RKO (cell line): Measurements from ENCODE around the gene HIBADH.

ENCODE experiments used
- DNase-seq: peaks from one replicate; pipeline ENCODE4 v3.0.0-alpha.2; 2016; ENCODE audit warnings: low spot score

The HIBADH gene

GRCh38 chr7:27662490-27663205, at the start of gene HIBADH:
TSS of gene HIBADH (minus strand) at chr7:27662883. CDS start at chr7:27662788, 95 bp downstream.
- DNase-seq = peak; percentile 99

- no peak for DNase-seq
Observed at GRCh38 chr7:27712217-27712616, 49.5 kb upstream of the HIBADH start.

GRCh38 chr7:27709137-27710075, 46.7 kb upstream of the HIBADH start:
- peak; percentile 38 for DNase-seq

- no peak for DNase-seq
Observed at GRCh38 chr7:27708485-27708884, 45.8 kb upstream of the HIBADH start.

- no peak for DNase-seq
Observed at GRCh38 chr7:27705200-27705594, 42.5 kb upstream of the HIBADH start.

GRCh38 chr7:27704422-27705199, 41.9 kb upstream of the HIBADH start:
- no peak for DNase-seq

- no peak for DNase-seq
Observed at GRCh38 chr7:27703181-27703580, 40.5 kb upstream of the HIBADH start.

- DNase-seq = no peak
Observed at GRCh38 chr7:27700501-27700900, 37.8 kb upstream of the HIBADH start.

GRCh38 chr7:27699751-27700150, 37.1 kb upstream of the HIBADH start:
- DNase-seq = no peak

GRCh38 chr7:27697861-27698430, 35.3 kb upstream of the HIBADH start:
- DNase-seq = peak; percentile 12

- DNase-seq = no peak
Observed at GRCh38 chr7:27695096-27695495, 32.4 kb upstream of the HIBADH start.

- no peak for DNase-seq
Observed at GRCh38 chr7:27693794-27694193, 31.1 kb upstream of the HIBADH start.

GRCh38 chr7:27690649-27691048, 28.0 kb upstream of the HIBADH start:
- no peak for DNase-seq

- peak; percentile 26 for DNase-seq
Observed at GRCh38 chr7:27689591-27690164, 27.0 kb upstream of the HIBADH start.

- no peak for DNase-seq
Observed at GRCh38 chr7:27689150-27689549, 26.5 kb upstream of the HIBADH start.

GRCh38 chr7:27688646-27689045, 26.0 kb upstream of the HIBADH start:
- no peak for DNase-seq

GRCh38 chr7:27688056-27688455, 25.4 kb upstream of the HIBADH start:
- DNase-seq = no peak

GRCh38 chr7:27686315-27686714, 23.6 kb upstream of the HIBADH start:
- peak; percentile 45 for DNase-seq

- no peak for DNase-seq
Observed at GRCh38 chr7:27685893-27686292, 23.2 kb upstream of the HIBADH start.

GRCh38 chr7:27685209-27685608, 22.5 kb upstream of the HIBADH start:
- DNase-seq = no peak

- no peak for DNase-seq
Observed at GRCh38 chr7:27684491-27684890, 21.8 kb upstream of the HIBADH start.

- no peak for DNase-seq
Observed at GRCh38 chr7:27680610-27681009, 17.9 kb upstream of the HIBADH start.
